Measurements from ENCODE around the gene GSTO2.
"Not testable (repeated sequence)": the region's sequence is repeated elsewhere in the genome, so short reads cannot be mapped to it uniquely, and the experiment has no call there.

The GSTO2 gene

DNA sequence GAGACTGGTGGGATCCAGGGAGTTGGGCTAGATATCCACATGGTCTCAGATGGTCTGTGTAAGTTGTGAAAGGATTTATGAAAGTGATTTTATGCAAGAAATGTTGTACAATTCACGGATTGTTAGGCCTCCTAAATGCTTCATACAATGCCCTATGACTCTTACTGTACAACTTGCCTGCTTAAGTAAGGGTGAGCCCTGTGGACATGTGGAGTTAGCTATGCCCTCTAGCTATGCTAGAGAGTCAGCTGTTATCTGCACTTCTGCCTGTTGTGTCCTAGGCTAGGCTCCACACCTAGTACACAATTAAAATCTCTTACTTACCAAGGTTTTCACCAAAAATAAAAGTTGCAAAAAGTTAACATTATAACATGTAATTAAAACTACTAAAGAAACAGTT lies 35.2 kb upstream of the GSTO2 start:
- FAIRE-seq, result no peak
- DNase-seq (ENCODE audit: insufficient read length, low spot score), result no peak
- TF ChIP-seq CTCF (IDR thresholded peaks at IDR 0.05; ENCODE audit: insufficient read depth, missing control alignments), result no peak

DNA sequence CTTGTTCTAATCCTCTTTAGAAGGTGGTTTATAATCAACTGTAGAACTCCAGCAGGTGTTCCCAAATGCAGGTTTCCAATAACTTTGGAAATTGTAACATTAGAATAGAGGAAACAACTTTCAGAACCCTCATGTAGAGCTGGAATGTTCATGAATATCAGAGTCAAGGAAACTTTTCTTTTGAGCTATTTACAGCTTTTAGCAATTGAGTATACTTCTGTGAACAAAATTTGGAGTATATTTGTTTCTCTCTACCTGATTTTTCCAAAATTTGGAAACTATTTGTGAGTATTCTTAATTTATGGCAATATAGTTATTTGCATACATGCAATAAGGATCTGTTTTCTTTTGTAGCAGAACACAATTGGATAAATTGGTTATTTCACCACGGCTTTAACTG lies 34.0 kb upstream of the GSTO2 start:
- TF ChIP-seq CTCF (IDR thresholded peaks at IDR 0.05; ENCODE audit: insufficient read depth, missing control alignments), result no peak
- DNase-seq (ENCODE audit: insufficient read length, low spot score) (no peak), FAIRE-seq (no peak)

GRCh38 chr10:104235801-104236200 lies 33.2 kb upstream of the GSTO2 start:
- no peak for DNase-seq (ENCODE audit: insufficient read length, low spot score)
- TF ChIP-seq CTCF (IDR thresholded peaks at IDR 0.05; ENCODE audit: insufficient read depth, missing control alignments), result no peak
- FAIRE-seq, result no peak

- FAIRE-seq (no peak), DNase-seq (ENCODE audit: insufficient read length, low spot score) (no peak)
- no peak for TF ChIP-seq CTCF (IDR thresholded peaks at IDR 0.05; ENCODE audit: insufficient read depth, missing control alignments)
These were observed 28.9 kb upstream of the GSTO2 start for GRCh38 chr10:104240078-104240477.

DNA sequence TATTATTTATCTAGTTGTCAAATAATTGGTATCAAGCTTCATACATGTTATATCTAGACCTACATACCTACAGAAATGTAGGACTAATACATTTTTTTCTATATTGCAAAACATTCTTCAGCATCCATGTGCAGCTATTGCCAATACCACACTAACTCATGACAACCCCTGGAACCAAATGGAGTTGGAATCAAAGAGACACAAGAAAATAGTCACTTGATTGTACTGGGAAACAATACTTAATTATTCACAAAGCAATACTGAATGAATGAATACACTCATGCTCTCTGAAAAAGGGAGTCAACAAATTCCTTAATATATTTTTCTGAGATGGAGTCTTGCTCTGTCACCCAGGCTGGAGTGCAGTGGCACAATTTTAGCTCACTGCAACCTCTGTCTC lies 26.4 kb upstream of the GSTO2 start:
- no peak for FAIRE-seq

DNA sequence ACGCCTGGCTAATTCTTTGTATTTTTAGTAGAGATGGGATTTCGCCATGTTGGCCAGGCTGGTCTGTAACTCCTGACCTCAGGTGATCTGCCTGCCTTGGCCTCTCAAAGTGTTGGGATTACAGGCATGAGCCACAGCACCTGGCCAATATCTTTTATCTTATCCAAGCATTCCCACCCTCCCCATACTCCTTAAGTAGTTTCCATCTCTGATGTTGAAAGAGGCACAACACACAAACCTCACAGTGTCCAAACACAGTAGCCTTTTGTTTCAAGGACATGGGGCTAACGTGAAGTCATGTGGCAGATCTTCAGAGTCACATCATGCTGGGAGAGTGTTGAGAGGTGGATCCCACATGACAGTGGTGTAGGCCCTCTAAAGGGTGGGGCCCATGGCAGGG lies 26.0 kb upstream of the GSTO2 start:
- DNase-seq (ENCODE audit: insufficient read length, low spot score); FAIRE-seq: not testable (repeated sequence)

More for the DNA sequence above, 26.4 kb upstream of the GSTO2 start:
- TF ChIP-seq CTCF (IDR thresholded peaks at IDR 0.05; ENCODE audit: insufficient read depth, missing control alignments), result no peak
- no peak for DNase-seq (ENCODE audit: insufficient read length, low spot score)

- FAIRE-seq (no peak), DNase-seq (ENCODE audit: insufficient read length, low spot score) (no peak)
- TF ChIP-seq CTCF (IDR thresholded peaks at IDR 0.05; ENCODE audit: insufficient read depth, missing control alignments), result no peak
These were observed 25.5 kb upstream of the GSTO2 start for GRCh38 chr10:104243512-104243911.

DNA sequence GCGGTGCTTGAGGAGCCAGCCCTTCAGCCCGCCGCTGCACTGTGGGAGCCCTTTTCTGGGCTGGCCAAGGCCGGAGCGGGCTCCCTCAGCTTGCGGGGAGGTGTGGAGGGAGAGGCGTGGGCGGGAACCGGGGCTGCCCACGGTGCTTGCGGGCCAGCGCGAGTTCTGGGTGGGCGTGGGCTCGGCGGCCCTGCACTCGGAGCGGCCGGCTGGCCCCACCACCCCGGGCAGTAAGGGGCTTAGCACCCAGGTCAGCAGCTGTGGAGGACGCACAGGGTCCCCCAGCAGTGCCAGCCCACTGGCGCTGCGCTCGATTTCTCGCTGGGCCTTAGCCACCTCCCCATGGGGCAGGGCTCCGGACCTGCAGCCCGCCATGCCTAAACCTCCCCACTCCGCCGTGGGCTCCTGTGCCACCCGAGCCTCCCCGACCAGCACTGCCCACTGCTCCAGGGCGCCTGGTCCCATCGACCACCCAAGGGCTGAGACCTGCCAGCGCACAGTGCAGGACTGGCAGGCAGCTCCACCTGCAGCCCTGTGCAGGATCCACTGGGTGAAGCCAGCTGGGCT lies 23.8 kb upstream of the GSTO2 start:
- DNase-seq (ENCODE audit: insufficient read length, low spot score) (no peak), FAIRE-seq (no peak)
- no peak for TF ChIP-seq CTCF (IDR thresholded peaks at IDR 0.05; ENCODE audit: insufficient read depth, missing control alignments)

Data from D721Med (cell line).